Liver (tissue), 9 donors: ENCODE measurements around the gene COL20A1. TPM values are rescaled to one million over a fixed set of nuclear protein-coding genes. Genes with fewer than 3 reads are reported as not detected.

Experiments used
- DNase-seq: peaks from one replicate; pipeline ENCODE4 v3.0.0-alpha.2; 2017; ENCODE audit warnings: low spot score
- H3K27ac ChIP-seq, 2 donors: one replicate each; pipeline ENCODE4 v1.7.0; 2013; ENCODE audit warnings: inconsistent platforms in 2 of 2, low read length in 2 of 2, control low read depth in 1 of 2, low read depth in 1 of 2, mild to moderate bottlenecking in 1 of 2
- H3K27me3 ChIP-seq, 4 donors: one replicate each; pipeline versions ENCODE4 v1.6.1 to v1.7.0; 2013; ENCODE audit warnings: low read length in 3 of 4, inconsistent platforms in 1 of 4, mild to moderate bottlenecking in 1 of 4, moderate library complexity in 1 of 4; ENCODE audit not compliant: control insufficient read depth in 4 of 4, insufficient read depth in 4 of 4
- H3K36me3 ChIP-seq, 4 donors: one replicate each; pipeline versions ENCODE4 v1.6.1 to v1.7.0; 2013; ENCODE audit warnings: low read length in 3 of 4, mild to moderate bottlenecking in 3 of 4, low read depth in 1 of 4, moderate library complexity in 1 of 4; ENCODE audit not compliant: control insufficient read depth in 4 of 4, insufficient read depth in 3 of 4
- H3K4me1 ChIP-seq, 4 donors: one replicate each; pipeline versions ENCODE4 v1.6.1 to v1.7.0; 2013; ENCODE audit warnings: low read length in 3 of 4, mild to moderate bottlenecking in 3 of 4, moderate library complexity in 1 of 4; ENCODE audit not compliant: control insufficient read depth in 4 of 4, insufficient read depth in 4 of 4
- H3K4me3 ChIP-seq, 3 donors: one replicate each; pipeline versions ENCODE4 v1.6.1 to v1.7.0; 2013; ENCODE audit warnings: low read length in 3 of 3, control low read depth in 1 of 3, low read depth in 1 of 3, mild to moderate bottlenecking in 1 of 3
- H3K9ac ChIP-seq, 2 donors: one replicate each; pipeline ENCODE4 v1.7.0; 2013; ENCODE audit warnings: low read length in 2 of 2, mild to moderate bottlenecking in 2 of 2, moderate library complexity in 2 of 2, control low read depth in 1 of 2, low read depth in 1 of 2
- H3K9me3 ChIP-seq, 4 donors: one replicate each; pipeline versions ENCODE4 v1.6.1 to v1.7.0; 2013; ENCODE audit warnings: low read length in 3 of 4; ENCODE audit not compliant: control insufficient read depth in 4 of 4
- ATF3 ChIP-seq: IDR thresholded peaks from 2 replicates; pipeline ENCODE4 v1.6.1; 2016; ENCODE audit warnings: antibody characterized with exemption
- CTCF ChIP-seq: fragments of 150-350 bp; IDR thresholded peaks from 2 replicates; pipeline ENCODE4 v1.5.1; 2017; ENCODE audit warnings: improper control_type of control experiment, low read depth, low read length; ENCODE audit not compliant: missing input control
- FOXA1 ChIP-seq: IDR thresholded peaks from 2 replicates; pipeline ENCODE4 v1.6.1; 2016; ENCODE audit warnings: antibody characterized with exemption
- FOXA2 ChIP-seq: IDR thresholded peaks from 2 replicates; pipeline ENCODE4 v1.6.1; 2016; ENCODE audit warnings: antibody characterized with exemption
- HNF4G ChIP-seq: IDR thresholded peaks from 2 replicates; pipeline ENCODE4 v1.6.1; 2016; ENCODE audit warnings: antibody characterized with exemption
- MAX ChIP-seq: IDR thresholded peaks from 2 replicates; pipeline ENCODE4 v1.6.1; 2016; ENCODE audit warnings: antibody characterized with exemption
- NR2F2 ChIP-seq: IDR thresholded peaks from 2 replicates; pipeline ENCODE4 v1.6.1; 2016; ENCODE audit warnings: antibody characterized with exemption
- RAD21 ChIP-seq, 2 donors: IDR thresholded peaks; 2 replicates each; pipeline ENCODE4 v1.6.1; 2016; ENCODE audit warnings: antibody characterized with exemption in 2 of 2, mild to moderate bottlenecking in 2 of 2
- REST ChIP-seq: IDR thresholded peaks from 2 replicates; pipeline ENCODE4 v1.6.1; 2016; ENCODE audit warnings: antibody characterized with exemption, mild to moderate bottlenecking
- RXRA ChIP-seq, 2 donors: IDR thresholded peaks; 2 replicates each; pipeline ENCODE4 v1.6.1; 2017 to 2018; ENCODE audit warnings: antibody characterized with exemption in 2 of 2, mild to moderate bottlenecking in 1 of 2
- SP1 ChIP-seq: IDR thresholded peaks from 2 replicates; pipeline ENCODE4 v1.6.1; 2018; ENCODE audit warnings: antibody characterized with exemption, mild to moderate bottlenecking
- YY1 ChIP-seq: IDR thresholded peaks from 2 replicates; pipeline ENCODE4 v1.6.1; 2016; ENCODE audit warnings: antibody characterized with exemption, mild to moderate bottlenecking
- ZBTB33 ChIP-seq: IDR thresholded peaks from 2 replicates; pipeline ENCODE4 v1.6.1; 2016; ENCODE audit warnings: antibody characterized with exemption
- WGBS: extraction: QIAGEN DNeasy Blood & Tissue Kit; methylation state at CpG from one replicate; pipeline ENCODE4 v1.1.7; 2013; 5-methylcytosine and 5-hydroxymethylcytosine counted together
- polyA plus RNA-seq, 2 donors: library from polyadenylated mRNA; stranded (reverse) in 1 of 2; unstranded in 1 of 2; fragments of 200-250 nt in 1 of 2; fragments of >200 nt in 1 of 2; fragmentation: Nextera tagmentation in 1 of 2; extraction: Ambion mirVana in 1 of 2; gene quantifications; one replicate each; pipeline versions ENCODE4 v1.2.1 to v1.2.3, GENCODE V29; 2013 to 2015
- total RNA-seq, 2 donors: library from RNA; depleted of rRNA; stranded (reverse); fragments of >200 nt; gene quantifications; one replicate each; pipeline ENCODE4 v1.2.3, GENCODE V29; 2014
- donor health status: healthy.
- donor health status: healthy.
- donor health status: healthy.
- donor health status: healthy.
- donor health status: healthy.

COL20A1 gene
- total and polyA plus RNA-seq, 4 donors: not detected

GRCh38 chr20:63351811-63352591 lies 59.0 kb downstream of the COL20A1 start:
- DNase-seq: no peak
- TF ChIP-seq CTCF: no peak
- TF ChIP-seq RXRA (IDR thresholded peaks at IDR 0.05): no peak
- no peak for TF ChIP-seq FOXA1
- TF ChIP-seq REST: no peak
- no peak for TF ChIP-seq YY1
- TF ChIP-seq ATF3: no peak
- no peak for TF ChIP-seq NR2F2
- no peak for TF ChIP-seq RAD21 (IDR thresholded peaks at IDR 0.05)
- TF ChIP-seq SP1: no peak
- TF ChIP-seq ZBTB33: no peak
- no peak for TF ChIP-seq HNF4G
- no peak for TF ChIP-seq FOXA2
- H3K27ac ChIP-seq: no peak overlapping the region
- no peak overlapping the region for H3K9ac ChIP-seq
- no peaks in the 10 kb centered on the region for H3K27me3 ChIP-seq
- no peaks in the 10 kb centered on the region for H3K9me3 ChIP-seq
- 43% methylated on average over 28 of the region's 28 CpGs for WGBS
- no peak overlapping the region for H3K4me3 ChIP-seq
- peaks cover 0 to 21% (median 10%) of the 10 kb centered on the region in 4 donors for H3K4me1 ChIP-seq
- H3K36me3 ChIP-seq: peaks cover 0 to 4% (median 0%) of the 10 kb centered on the region in 4 donors

- Histone ChIP-seq H3K36me3 (peaks cover 0 to 4% (median 0%) of the 10 kb centered on the region in 4 donors), H3K4me3 (no peak overlapping the region), H3K9me3 (no peaks in the 10 kb centered on the region), H3K4me1 (peaks cover 1 to 20% (median 12%) of the 10 kb centered on the region in 4 donors), H3K27ac (no peak overlapping the region), H3K27me3 (no peaks in the 10 kb centered on the region), H3K9ac (no peak overlapping the region)
- 50% methylated on average over 12 of the region's 12 CpGs for WGBS
- no peak for TF ChIP-seq MAX
- DNase-seq: no peak
These were observed 59.8 kb downstream of the COL20A1 start for GRCh38 chr20:63352811-63353221.
